ENCODE measurements around the gene TFF2. TPM values are rescaled to one million over a fixed set of nuclear protein-coding genes. Genes with fewer than 3 reads are reported as not detected.

The TFF2 gene
- total RNA-seq, 1 experiment from 2014 or later = 1.2 TPM

DNA sequence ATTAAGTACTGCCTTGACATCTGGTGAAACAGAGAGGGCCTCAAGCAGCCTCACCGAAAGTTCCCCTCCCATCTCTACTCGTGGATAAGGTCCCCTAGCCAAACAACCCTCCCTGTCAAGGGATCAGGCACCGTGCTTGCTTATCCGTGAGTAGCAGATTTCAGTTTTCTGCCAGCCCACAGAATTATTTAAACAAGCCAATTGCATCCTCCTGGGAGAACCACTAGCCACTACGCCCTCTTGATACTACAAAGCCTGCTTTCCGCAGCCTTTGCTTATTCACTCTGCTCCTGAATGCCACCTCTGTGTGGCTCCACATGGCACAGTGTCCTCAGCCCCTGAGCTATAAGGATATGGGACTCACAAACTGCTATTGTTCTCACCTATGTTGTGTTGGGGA lies 5.9 kb upstream of the TFF2 start:
- Mint-ChIP-seq H3K4me1 (ENCODE audit: low read depth, unreplicated experiment) (no peaks in the 10 kb centered on the region), H3K27ac (ENCODE audit: unreplicated experiment) (no peak overlapping the region), H3K9me3 (ENCODE audit: unreplicated experiment) (peaks cover 11% of the 10 kb centered on the region), H3K36me3 (ENCODE audit: insufficient read depth, unreplicated experiment) (no peaks in the 10 kb centered on the region), H3K4me3 (ENCODE audit: unreplicated experiment) (no peak overlapping the region), H3K27me3 (ENCODE audit: insufficient read depth, unreplicated experiment) (no peaks in the 10 kb centered on the region)
- Histone ChIP-seq H3K36me3 (ENCODE audit: control insufficient read depth, insufficient read depth, low read length) (no peaks in the 10 kb centered on the region), H3K9me3 (no peaks in the 10 kb centered on the region), H3K4me1 (no peaks in the 10 kb centered on the region), H3K4me3 (ENCODE audit: low read depth, low read length) (no peak overlapping the region), H3K27me3 (replicated peaks; ENCODE audit: control insufficient read depth, insufficient read depth, low read length) (no peaks in the 10 kb centered on the region)
- ChIA-PET CTCF (no interaction called here), POLR2A (no interaction called here)
- TF ChIP-seq, protein P1, sequence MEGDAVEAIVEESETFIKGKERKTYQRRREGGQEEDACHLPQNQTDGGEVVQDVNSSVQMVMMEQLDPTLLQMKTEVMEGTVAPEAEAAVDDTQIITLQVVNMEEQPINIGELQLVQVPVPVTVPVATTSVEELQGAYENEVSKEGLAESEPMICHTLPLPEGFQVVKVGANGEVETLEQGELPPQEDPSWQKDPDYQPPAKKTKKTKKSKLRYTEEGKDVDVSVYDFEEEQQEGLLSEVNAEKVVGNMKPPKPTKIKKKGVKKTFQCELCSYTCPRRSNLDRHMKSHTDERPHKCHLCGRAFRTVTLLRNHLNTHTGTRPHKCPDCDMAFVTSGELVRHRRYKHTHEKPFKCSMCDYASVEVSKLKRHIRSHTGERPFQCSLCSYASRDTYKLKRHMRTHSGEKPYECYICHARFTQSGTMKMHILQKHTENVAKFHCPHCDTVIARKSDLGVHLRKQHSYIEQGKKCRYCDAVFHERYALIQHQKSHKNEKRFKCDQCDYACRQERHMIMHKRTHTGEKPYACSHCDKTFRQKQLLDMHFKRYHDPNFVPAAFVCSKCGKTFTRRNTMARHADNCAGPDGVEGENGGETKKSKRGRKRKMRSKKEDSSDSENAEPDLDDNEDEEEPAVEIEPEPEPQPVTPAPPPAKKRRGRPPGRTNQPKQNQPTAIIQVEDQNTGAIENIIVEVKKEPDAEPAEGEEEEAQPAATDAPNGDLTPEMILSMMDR (IDR thresholded peaks at IDR 0.05; ENCODE audit: insufficient read depth in 1 of 2, low read depth in 1 of 2, low read length in 1 of 2, severe bottlenecking in 1 of 2, unreplicated experiment in 1 of 2) = no peak
- intact Hi-C loops (cut with micrococcal nuclease; ENCODE audit: unreplicated experiment) = no loop called here
- BruUV-seq (replicated peaks) = no TSS peak
- no peak for DNase-seq

DNA sequence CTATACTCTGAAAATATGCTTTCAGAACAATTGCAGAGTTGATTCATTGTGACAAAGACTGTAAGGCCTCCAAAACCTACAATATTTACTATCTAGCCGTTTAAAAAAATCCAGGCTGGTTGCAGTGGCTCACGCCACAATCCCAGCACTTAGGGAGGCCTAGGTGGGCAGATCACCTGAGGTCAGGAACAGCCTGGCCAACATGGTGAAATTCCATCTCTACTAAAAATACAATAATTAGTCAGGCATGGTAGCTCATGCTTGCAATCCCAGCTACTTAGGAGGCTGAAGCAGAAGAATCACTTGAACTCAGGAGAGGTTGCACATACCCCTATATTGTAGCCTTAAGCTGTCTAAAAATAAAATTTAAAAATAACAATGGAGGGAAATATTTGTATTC lies 5.3 kb upstream of the TFF2 start:
- TF ChIP-seq, protein P1 (IDR thresholded peaks at IDR 0.05; ENCODE audit: insufficient read depth in 1 of 2, low read depth in 1 of 2, low read length in 1 of 2, severe bottlenecking in 1 of 2, unreplicated experiment in 1 of 2) = no peak
- BruUV-seq (replicated peaks) = no TSS peak

DNA sequence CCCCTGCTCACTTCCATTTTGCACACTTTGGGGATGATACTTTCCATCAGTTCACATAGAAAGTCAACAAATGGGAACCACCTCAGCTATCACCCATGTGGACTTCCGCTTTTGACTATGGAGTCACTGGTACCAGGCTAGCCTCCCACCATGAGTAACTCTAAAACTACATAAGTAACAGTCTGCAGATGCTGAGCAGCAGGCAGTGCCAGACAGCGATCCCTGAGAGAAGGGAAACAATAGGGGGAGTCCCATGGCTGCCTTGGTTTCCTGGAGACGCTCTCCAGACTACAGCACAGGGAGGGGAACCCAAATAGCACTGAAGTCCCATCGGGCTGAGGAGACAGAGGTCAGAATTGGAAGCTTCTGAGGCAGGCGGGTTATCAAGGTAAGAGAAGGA lies 2.8 kb upstream of the TFF2 start:
- ChIA-PET POLR2A (no interaction called here), CTCF (no interaction called here)
- H3K27me3 ChIP-seq (replicated peaks; ENCODE audit: control insufficient read depth, insufficient read depth, low read length) = no peaks in the 10 kb centered on the region

More for the DNA sequence above, 5.3 kb upstream of the TFF2 start:
- CTCF ChIA-PET = no interaction called here
- Histone ChIP-seq H3K27me3 (replicated peaks; ENCODE audit: control insufficient read depth, insufficient read depth, low read length) (no peaks in the 10 kb centered on the region), H3K4me1 (peaks cover 5% of the 10 kb centered on the region), H3K9me3 (no peaks in the 10 kb centered on the region), H3K36me3 (ENCODE audit: control insufficient read depth, insufficient read depth, low read length) (no peaks in the 10 kb centered on the region), H3K4me3 (ENCODE audit: low read depth, low read length) (no peak overlapping the region)
- no peak overlapping the region for H3K4me3 Mint-ChIP-seq (ENCODE audit: unreplicated experiment)
- H3K36me3 Mint-ChIP-seq (ENCODE audit: insufficient read depth, unreplicated experiment) = no peaks in the 10 kb centered on the region
- intact Hi-C loops (cut with micrococcal nuclease; ENCODE audit: unreplicated experiment) = no loop called here
- POLR2A ChIA-PET = no interaction called here
- H3K27me3 Mint-ChIP-seq (ENCODE audit: insufficient read depth, unreplicated experiment) = no peaks in the 10 kb centered on the region
- H3K27ac Mint-ChIP-seq (ENCODE audit: unreplicated experiment) = no peak overlapping the region
- H3K4me1 Mint-ChIP-seq (ENCODE audit: low read depth, unreplicated experiment) = peaks cover 5% of the 10 kb centered on the region
- H3K9me3 Mint-ChIP-seq (ENCODE audit: unreplicated experiment) = peaks cover 11% of the 10 kb centered on the region
- no peak for DNase-seq

More for the DNA sequence above, 2.8 kb upstream of the TFF2 start:
- BruUV-seq (replicated peaks) = no TSS peak
- Mint-ChIP-seq H3K36me3 (ENCODE audit: insufficient read depth, unreplicated experiment) (no peaks in the 10 kb centered on the region), H3K27me3 (ENCODE audit: insufficient read depth, unreplicated experiment) (no peaks in the 10 kb centered on the region), H3K9me3 (ENCODE audit: unreplicated experiment) (peaks cover 11% of the 10 kb centered on the region), H3K4me3 (ENCODE audit: unreplicated experiment) (no peak overlapping the region), H3K27ac (ENCODE audit: unreplicated experiment) (no peak overlapping the region), H3K4me1 (ENCODE audit: low read depth, unreplicated experiment) (peaks cover 11% of the 10 kb centered on the region)
- no peaks in the 10 kb centered on the region for H3K9me3 ChIP-seq
- no peak for DNase-seq
- intact Hi-C loops (cut with micrococcal nuclease; ENCODE audit: unreplicated experiment) = no loop called here
- H3K4me3 ChIP-seq (ENCODE audit: low read depth, low read length) = no peak overlapping the region
- TF ChIP-seq, protein P1 (IDR thresholded peaks at IDR 0.05; ENCODE audit: insufficient read depth in 1 of 2, low read depth in 1 of 2, low read length in 1 of 2, severe bottlenecking in 1 of 2, unreplicated experiment in 1 of 2) = no peak
- H3K36me3 ChIP-seq (ENCODE audit: control insufficient read depth, insufficient read depth, low read length) = no peaks in the 10 kb centered on the region; the same call in 1 of the 2 replicates
- H3K4me1 ChIP-seq = peaks cover 12% of the 10 kb centered on the region

Data from Caco-2 (cell line).